Measurements from ENCODE around the gene KLHDC10. TPM values are rescaled to one million over a fixed set of nuclear protein-coding genes. Genes with fewer than 3 reads are reported as not detected.
"Not testable (repeated sequence)": the region's sequence is repeated elsewhere in the genome, so short reads cannot be mapped to it uniquely, and the experiment has no call there.

KLHDC10 gene
- total and polyA plus RNA-seq, 2 experiments from 2014 or later: 5.5 to 14.7 TPM

DNA sequence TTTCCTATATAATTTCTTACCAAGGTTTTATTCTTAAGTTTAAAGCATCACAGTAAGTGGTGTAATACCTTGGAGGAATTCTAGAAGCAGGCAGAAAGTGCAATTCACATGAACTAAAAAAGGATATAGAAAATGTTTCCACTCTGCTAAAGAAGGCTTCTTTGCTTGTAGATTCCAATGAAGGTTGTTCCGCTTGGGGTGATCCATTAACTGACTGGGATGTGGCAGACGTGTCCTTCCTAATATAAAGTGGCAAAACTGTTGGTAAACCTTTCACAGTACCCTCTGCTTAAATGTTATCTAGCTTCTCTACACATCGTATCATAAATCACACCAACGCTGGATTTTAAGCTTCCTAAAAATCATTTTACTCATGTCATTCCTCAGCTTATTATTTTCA is 21.4 kb upstream of the KLHDC10 start (continued):
- no peak for TF ChIP-seq CTCF (conservative IDR thresholded peaks at IDR 0.05; ENCODE audit: low read depth in 2 of 2)

- DNase-seq (ENCODE audit: low spot score); H3K4me2 ChIP-seq; H3F3A ChIP-seq (replicated peaks; ENCODE audit: low read depth); H3K27ac ChIP-seq (ENCODE audit: low read depth); H4K20me1 ChIP-seq (replicated peaks; ENCODE audit: insufficient read depth); H3K9me2 ChIP-seq (ENCODE audit: insufficient read depth); H3K27me3 ChIP-seq (ENCODE audit: insufficient read depth); H3K36me3 ChIP-seq (ENCODE audit: insufficient read depth); H3K27me3 Mint-ChIP-seq (ENCODE audit: insufficient read depth, low read depth, poor library complexity); H2AFZ ChIP-seq; ATAC-seq; H3K27ac Mint-ChIP-seq; H3K4me3 Mint-ChIP-seq; H3K4me3 ChIP-seq; H3K9me3 Mint-ChIP-seq; H3K4me1 ChIP-seq (ENCODE audit: insufficient read depth); H3K4me1 Mint-ChIP-seq; H3K36me3 Mint-ChIP-seq (ENCODE audit: low read depth): not testable (repeated sequence)
- H3K79me2 ChIP-seq (replicated peaks; ENCODE audit: insufficient read depth): peaks cover 29% of the 10 kb centered on the region
Measured at GRCh38 chr7:130052250-130052649, 18.1 kb upstream of the KLHDC10 start.

DNA sequence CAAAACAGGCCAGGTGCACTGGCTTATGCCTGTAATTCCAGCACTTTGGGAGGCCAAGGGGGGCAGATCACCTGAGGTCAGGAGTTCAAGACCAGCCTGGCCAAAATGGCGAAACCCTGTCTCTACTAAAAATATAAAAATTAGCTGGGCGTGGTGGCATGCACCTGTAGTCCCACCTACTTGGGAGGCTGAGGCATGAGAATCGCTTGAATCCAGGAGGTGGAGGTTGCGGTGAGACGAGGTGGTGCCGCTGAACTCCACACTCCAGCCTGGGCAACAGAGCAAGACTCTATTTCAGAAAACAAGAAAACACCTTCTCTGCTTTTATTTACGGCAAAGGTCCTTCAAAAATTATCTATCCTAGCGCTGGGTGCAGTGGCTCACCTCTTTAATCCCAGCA is 15.1 kb upstream of the KLHDC10 start:
- H3K4me1 ChIP-seq (ENCODE audit: insufficient read depth); H3F3A ChIP-seq (replicated peaks; ENCODE audit: low read depth); H3K9me2 ChIP-seq (ENCODE audit: insufficient read depth); H3K9me3 Mint-ChIP-seq; H3K27me3 Mint-ChIP-seq (ENCODE audit: insufficient read depth, low read depth, poor library complexity); H3K27ac Mint-ChIP-seq; H3K4me1 Mint-ChIP-seq; DNase-seq (ENCODE audit: low spot score); H4K20me1 ChIP-seq (replicated peaks; ENCODE audit: insufficient read depth); ATAC-seq; H3K4me3 ChIP-seq; H2AFZ ChIP-seq; H3K36me3 Mint-ChIP-seq (ENCODE audit: low read depth); H3K79me2 ChIP-seq (replicated peaks; ENCODE audit: insufficient read depth); H3K4me2 ChIP-seq; H3K27ac ChIP-seq (ENCODE audit: low read depth); H3K4me3 Mint-ChIP-seq; H3K36me3 ChIP-seq (ENCODE audit: insufficient read depth); H3K27me3 ChIP-seq (ENCODE audit: insufficient read depth): not testable (repeated sequence)

DNA sequence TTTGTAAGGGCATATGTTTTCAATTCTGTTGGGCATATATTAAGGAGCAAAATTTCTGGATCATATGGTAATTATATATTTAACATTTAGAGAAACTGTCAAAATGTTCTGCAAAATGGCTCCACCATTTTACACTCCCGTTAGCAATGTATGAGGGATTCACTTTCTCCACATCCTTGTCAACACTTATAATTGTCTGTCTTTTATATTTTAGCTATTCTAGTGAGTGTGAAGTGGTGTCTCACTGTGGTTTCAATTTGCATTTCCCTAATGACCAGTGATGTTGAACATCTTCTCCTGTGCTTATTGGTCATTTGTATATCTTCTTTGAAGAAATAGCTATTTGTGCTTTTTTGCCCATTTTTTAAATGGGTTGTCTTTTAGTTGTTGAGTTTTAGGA is 8.1 kb upstream of the KLHDC10 start:
- no peak overlapping the region for H2AFZ ChIP-seq
- TF ChIP-seq JUNB (IDR thresholded peaks at IDR 0.05; ENCODE audit: unreplicated experiment): no peak
- TF ChIP-seq REST (IDR thresholded peaks at IDR 0.05; ENCODE audit: unreplicated experiment): no peak
- TF ChIP-seq CREB1 (CRISPR knock-in tag; IDR thresholded peaks at IDR 0.05; ENCODE audit: low read depth): no peak
- no peak for TF ChIP-seq POLR2AphosphoS5 (IDR thresholded peaks at IDR 0.05; ENCODE audit: low read depth)
- TF ChIP-seq STAT1 (IDR thresholded peaks at IDR 0.05; ENCODE audit: unreplicated experiment): no peak
- no peak for TF ChIP-seq EZH2 (IDR thresholded peaks at IDR 0.05; ENCODE audit: low read depth, unreplicated experiment)
- TF ChIP-seq CTCF (conservative IDR thresholded peaks at IDR 0.05; ENCODE audit: low read depth in 2 of 2): no peak
- TF ChIP-seq NANOG (IDR thresholded peaks at IDR 0.05; ENCODE audit: borderline replicate concordance): no peak
- TF ChIP-seq ZNF114 (CRISPR knock-in tag; IDR thresholded peaks at IDR 0.05): no peak
- no peak for TF ChIP-seq EZH2phosphoT487 (IDR thresholded peaks at IDR 0.05; ENCODE audit: unreplicated experiment)
- TF ChIP-seq ETS1 (IDR thresholded peaks at IDR 0.05): no peak

More for the DNA sequence above, 8.1 kb upstream of the KLHDC10 start:
- no peaks in the 10 kb centered on the region for H3K27me3 ChIP-seq (ENCODE audit: insufficient read depth)
- no peaks in the 10 kb centered on the region for H3K4me1 Mint-ChIP-seq
- no peaks in the 10 kb centered on the region for H3F3A ChIP-seq (replicated peaks; ENCODE audit: low read depth)
- DNase-seq (ENCODE audit: low spot score) (no peak), ATAC-seq (no peak)
- H4K20me1 ChIP-seq (replicated peaks; ENCODE audit: insufficient read depth): no peaks in the 10 kb centered on the region
- H3K4me2 ChIP-seq: no peak overlapping the region
- no peak overlapping the region for H3K27ac Mint-ChIP-seq
- H3K27me3 Mint-ChIP-seq (ENCODE audit: insufficient read depth, low read depth, poor library complexity): peaks cover 2% of the 10 kb centered on the region
- H3K4me1 ChIP-seq (ENCODE audit: insufficient read depth): no peaks in the 10 kb centered on the region
- no peak overlapping the region for H3K4me3 Mint-ChIP-seq
- H3K4me3 ChIP-seq: no peak overlapping the region
- no peaks in the 10 kb centered on the region for H3K9me3 Mint-ChIP-seq
- H3K27ac ChIP-seq (ENCODE audit: low read depth): no peak overlapping the region
- no peaks in the 10 kb centered on the region for H3K36me3 Mint-ChIP-seq (ENCODE audit: low read depth)
- H3K9me2 ChIP-seq (ENCODE audit: insufficient read depth): no peaks in the 10 kb centered on the region
- H3K79me2 ChIP-seq (replicated peaks; ENCODE audit: insufficient read depth): no peaks in the 10 kb centered on the region
- H3K36me3 ChIP-seq (ENCODE audit: insufficient read depth): no peaks in the 10 kb centered on the region
